Ovary (tissue), 3 donors: ENCODE data around the gene LAMA1.

ENCODE experiments used
- CTCF ChIP-seq, 3 donors: fragments of 450-650 bp in 2 of 3; fragments of 200-600 bp in 1 of 3; IDR thresholded peaks; one replicate each; pipeline versions ENCODE4 v1.5.1 to v1.8.0; 2016 to 2022; ENCODE audit warnings: antibody characterized with exemption in 3 of 3, mild to moderate bottlenecking in 1 of 3
- POLR2A ChIP-seq: fragments of 450-650 bp; IDR thresholded peaks from one replicate; pipeline ENCODE4 v1.6.1; 2017; ENCODE audit warnings: antibody characterized with exemption, mild to moderate bottlenecking, moderate library complexity
- donor health status: DM: no; HTN: no; CAD: no.

- TF ChIP-seq POLR2A: no peak
- TF ChIP-seq CTCF (IDR thresholded peaks at IDR 0.05): no peak
Observed at GRCh38 chr18:6947338-6948030, 170.1 kb downstream of the LAMA1 start.
